Lung (tissue), 12 donors: ENCODE data around the gene PYDC1. TPM values are rescaled to one million over a fixed set of nuclear protein-coding genes. Genes with fewer than 3 reads are reported as not detected.

Experiments
- ATAC-seq: fragments of 200-7000 bp; cut with Tn5 transposase; one replicate; pipeline ENCODE4 v1.9.1; 2020; ENCODE audit warnings: moderate number of reproducible peaks; ENCODE audit not compliant: insufficient read depth, low FRiP score
- DNase-seq, 3 donors: peaks; one replicate each; pipeline ENCODE4 v3.0.0-alpha.2; 2013 to 2017
- H3K27ac ChIP-seq, 2 donors: one replicate each; pipeline ENCODE4 v1.5.1; 2013; ENCODE audit warnings: mild to moderate bottlenecking in 2 of 2, moderate library complexity in 2 of 2, control low read depth in 1 of 2, inconsistent platforms in 1 of 2, low read depth in 1 of 2, low read length in 1 of 2
- H3K27me3 ChIP-seq, 3 donors: one replicate each; pipeline ENCODE4 v1.5.1; 2013; ENCODE audit warnings: low read length in 2 of 3; ENCODE audit not compliant: control insufficient read depth in 3 of 3, insufficient read depth in 3 of 3
- H3K36me3 ChIP-seq, 4 donors: one replicate each; pipeline ENCODE4 v1.5.1; 2013; ENCODE audit warnings: low read length in 4 of 4, mild to moderate bottlenecking in 1 of 4, moderate library complexity in 1 of 4; ENCODE audit not compliant: control insufficient read depth in 4 of 4, insufficient read depth in 4 of 4
- H3K4me1 ChIP-seq, 5 donors: one replicate each; pipeline ENCODE4 v1.5.1; 2013; ENCODE audit warnings: low read length in 5 of 5, mild to moderate bottlenecking in 2 of 5, moderate library complexity in 1 of 5; ENCODE audit not compliant: control insufficient read depth in 5 of 5, insufficient read depth in 5 of 5
- H3K4me3 ChIP-seq: one replicate; pipeline ENCODE4 v1.5.1; 2013; ENCODE audit warnings: mild to moderate bottlenecking, control low read depth, moderate library complexity
- H3K9ac ChIP-seq, 2 donors: one replicate each; pipeline ENCODE4 v1.5.1; 2013; ENCODE audit warnings: low read length in 2 of 2, control low read depth in 1 of 2; ENCODE audit not compliant: insufficient read depth in 1 of 2
- H3K9me3 ChIP-seq, 4 donors: one replicate each; pipeline ENCODE4 v1.5.1; 2013; ENCODE audit warnings: low read length in 3 of 4, mild to moderate bottlenecking in 1 of 4, moderate library complexity in 1 of 4; ENCODE audit not compliant: control insufficient read depth in 4 of 4, insufficient read depth in 3 of 4
- WGBS, 2 donors: extraction: QIAGEN DNeasy Blood & Tissue Kit; methylation state at CpG; one replicate each; pipeline ENCODE4 v1.1.7; 2013; 5-methylcytosine and 5-hydroxymethylcytosine counted together
- polyA plus RNA-seq, 2 donors: library from polyadenylated mRNA; stranded (reverse); fragments of 200-250 nt; gene quantifications; one replicate each; pipeline ENCODE4 v1.2.1, GENCODE V29; 2013
- total RNA-seq, 2 donors: library from RNA; depleted of rRNA in 1 of 2; stranded (reverse); fragments of >200 nt in 1 of 2; gene quantifications; one replicate each; pipeline ENCODE4 v1.2.1, GENCODE V29; 2014 to 2021
- TF ChIP-seq, protein P1 (sequence below): IDR thresholded peaks from 2 replicates; pipeline ENCODE4 v1.5.1; 2012; ENCODE audit warnings: mild to moderate bottlenecking; ENCODE audit errors: control extremely low read depth, extremely low read depth
- donor health status: control.
- donor health status: control.
- donor health status: Bipolar disorder and iron deficiency.
- donor health status: healthy.
- donor health status: DM: yes; HTN: yes; CAD: no.

PYDC1 gene
- total and polyA plus RNA-seq, 4 donors = not detected

GRCh38 chr16:31225193-31225592, 8.3 kb upstream of the PYDC1 start:
- no peaks in the 10 kb centered on the region for H3K4me1 ChIP-seq

GRCh38 chr16:31224092-31224955, 7.4 kb upstream of the PYDC1 start:
- no peaks in the 10 kb centered on the region for H3K4me1 ChIP-seq
- no peak for DNase-seq

More at GRCh38 chr16:31225193-31225592, 8.3 kb upstream of the PYDC1 start:
- ATAC-seq (no peak), DNase-seq (no peak)
- peaks cover 0 to 12% (median 0%) of the 10 kb centered on the region in 3 donors for H3K27me3 ChIP-seq
- H3K4me3 ChIP-seq = no peak overlapping the region
- TF ChIP-seq, protein P1, sequence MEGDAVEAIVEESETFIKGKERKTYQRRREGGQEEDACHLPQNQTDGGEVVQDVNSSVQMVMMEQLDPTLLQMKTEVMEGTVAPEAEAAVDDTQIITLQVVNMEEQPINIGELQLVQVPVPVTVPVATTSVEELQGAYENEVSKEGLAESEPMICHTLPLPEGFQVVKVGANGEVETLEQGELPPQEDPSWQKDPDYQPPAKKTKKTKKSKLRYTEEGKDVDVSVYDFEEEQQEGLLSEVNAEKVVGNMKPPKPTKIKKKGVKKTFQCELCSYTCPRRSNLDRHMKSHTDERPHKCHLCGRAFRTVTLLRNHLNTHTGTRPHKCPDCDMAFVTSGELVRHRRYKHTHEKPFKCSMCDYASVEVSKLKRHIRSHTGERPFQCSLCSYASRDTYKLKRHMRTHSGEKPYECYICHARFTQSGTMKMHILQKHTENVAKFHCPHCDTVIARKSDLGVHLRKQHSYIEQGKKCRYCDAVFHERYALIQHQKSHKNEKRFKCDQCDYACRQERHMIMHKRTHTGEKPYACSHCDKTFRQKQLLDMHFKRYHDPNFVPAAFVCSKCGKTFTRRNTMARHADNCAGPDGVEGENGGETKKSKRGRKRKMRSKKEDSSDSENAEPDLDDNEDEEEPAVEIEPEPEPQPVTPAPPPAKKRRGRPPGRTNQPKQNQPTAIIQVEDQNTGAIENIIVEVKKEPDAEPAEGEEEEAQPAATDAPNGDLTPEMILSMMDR = no peak
- no peaks in the 10 kb centered on the region for H3K36me3 ChIP-seq
- 95 to 100% methylated on average over 3 of the region's 3 CpGs for WGBS, 2 donors
- H3K9ac ChIP-seq = no peak overlapping the region
- H3K9me3 ChIP-seq = no peaks in the 10 kb centered on the region
- H3K27ac ChIP-seq = no peak overlapping the region

GRCh38 chr16:31223044-31223443, 6.1 kb upstream of the PYDC1 start:
- no peaks in the 10 kb centered on the region for H3K36me3 ChIP-seq
- H3K9me3 ChIP-seq = no peaks in the 10 kb centered on the region
- H3K9ac ChIP-seq = no peak overlapping the region
- 92 to 93% methylated on average over 5 of the region's 5 CpGs for WGBS, 2 donors
- no peak overlapping the region for H3K27ac ChIP-seq
- no peak for DNase-seq
- H3K4me3 ChIP-seq = no peak overlapping the region
- H3K27me3 ChIP-seq = peaks cover 0 to 22% (median 8%) of the 10 kb centered on the region in 3 donors
- no peak for ATAC-seq
- TF ChIP-seq, protein P1 = no peak
- H3K4me1 ChIP-seq = no peaks in the 10 kb centered on the region

More at GRCh38 chr16:31224092-31224955, 7.4 kb upstream of the PYDC1 start:
- Histone ChIP-seq H3K36me3 (no peaks in the 10 kb centered on the region), H3K9ac (no peak overlapping the region), H3K9me3 (no peaks in the 10 kb centered on the region), H3K27ac (no peak overlapping the region), H3K27me3 (peaks cover 0 to 14% (median 0%) of the 10 kb centered on the region in 3 donors), H3K4me3 (no peak overlapping the region)
- no peak for ATAC-seq
- 76 to 85% methylated on average over 80 of the region's 80 CpGs for WGBS, 2 donors
- TF ChIP-seq, protein P1 = no peak
